Right atrium auricular region (tissue), 2 donors: ENCODE results near the gene SYNDIG1. TPM values are rescaled to one million over a fixed set of nuclear protein-coding genes. Genes with fewer than 3 reads are reported as not detected.

Experiments
- DNase-seq: peaks from one replicate; pipeline ENCODE4 v3.0.0-alpha.2; 2019; ENCODE audit warnings: low spot score
- H3K27ac ChIP-seq, 2 donors: fragments of 200-600 bp; sonication (generic); 1 replicate in 1 of 2; 2 replicates in 1 of 2; pipeline ENCODE4 v1.5.1; 2016 to 2019
- H3K27me3 ChIP-seq, 2 donors: fragments of 200-600 bp; sonication (generic); one replicate each; pipeline versions ENCODE4 v1.5.1 to v1.6.0; 2017 to 2019
- H3K36me3 ChIP-seq: fragments of 200-600 bp; sonication (generic); one replicate; pipeline ENCODE4 v1.5.1; 2016
- H3K4me1 ChIP-seq, 2 donors: fragments of 200-600 bp; sonication (generic); one replicate each; pipeline versions ENCODE4 v1.5.1 to v1.6.0; 2017 to 2019
- H3K4me3 ChIP-seq, 2 donors: fragments of 200-600 bp; sonication (generic); 1 replicate in 1 of 2; 2 replicates in 1 of 2; pipeline ENCODE4 v1.5.1; 2017 to 2019; ENCODE audit warnings: mild to moderate bottlenecking in 1 of 2, moderate library complexity in 1 of 2
- H3K9me3 ChIP-seq, 2 donors: fragments of 200-600 bp; sonication (generic); one replicate each; pipeline ENCODE4 v1.5.1; 2019
- CTCF ChIP-seq, 2 donors: fragments of 200-600 bp; sonication (generic); IDR thresholded peaks; one replicate each; pipeline ENCODE4 v1.5.1; 2019; ENCODE audit warnings: antibody characterized with exemption in 2 of 2
- total RNA-seq, 2 donors: library from RNA; depleted of rRNA; stranded (reverse); fragments of >200 nt; gene quantifications; one replicate each; pipeline ENCODE4 v1.1.0, GENCODE V29; 2016

Gene SYNDIG1
- total RNA-seq, 2 donors from 2014 or later: 21.7 to 38.1 TPM

- no peak for TF ChIP-seq CTCF (IDR thresholded peaks at IDR 0.05)
- peaks cover 0 to 8% of the 10 kb centered on the region in 2 donors for H3K4me1 ChIP-seq
- H3K4me3 ChIP-seq: no peak overlapping the region
- no peaks in the 10 kb centered on the region for H3K27me3 ChIP-seq
- no peak for DNase-seq
- H3K9me3 ChIP-seq: no peaks in the 10 kb centered on the region
- H3K36me3 ChIP-seq: no peaks in the 10 kb centered on the region
- H3K27ac ChIP-seq: no peak overlapping the region
These were observed 138.0 kb downstream of the SYNDIG1 start for GRCh38 chr20:24607402-24607801.

GRCh38 chr20:24608926-24609667 is 139.7 kb downstream of the SYNDIG1 start:
- H3K27ac ChIP-seq: no peak overlapping the region
- H3K36me3 ChIP-seq: no peaks in the 10 kb centered on the region
- no peaks in the 10 kb centered on the region for H3K27me3 ChIP-seq
- no peak for DNase-seq
- H3K9me3 ChIP-seq: no peaks in the 10 kb centered on the region
- H3K4me3 ChIP-seq: no peak overlapping the region
- no peak for TF ChIP-seq CTCF (IDR thresholded peaks at IDR 0.05)
- H3K4me1 ChIP-seq: peaks cover 0 to 8% of the 10 kb centered on the region in 2 donors

GRCh38 chr20:24609757-24610156 is 140.3 kb downstream of the SYNDIG1 start:
- no peaks in the 10 kb centered on the region for H3K9me3 ChIP-seq
- H3K36me3 ChIP-seq: no peaks in the 10 kb centered on the region
- H3K27me3 ChIP-seq: no peaks in the 10 kb centered on the region
- no peak overlapping the region for H3K4me3 ChIP-seq
- no peak for DNase-seq
- TF ChIP-seq CTCF (IDR thresholded peaks at IDR 0.05): no peak
- peaks cover 0 to 8% of the 10 kb centered on the region in 2 donors for H3K4me1 ChIP-seq
- H3K27ac ChIP-seq: no peak overlapping the region

- TF ChIP-seq CTCF (IDR thresholded peaks at IDR 0.05): no peak
- Histone ChIP-seq H3K36me3 (no peaks in the 10 kb centered on the region), H3K4me3 (no peak overlapping the region), H3K27ac (no peak overlapping the region), H3K4me1 (peaks cover 0 to 8% of the 10 kb centered on the region in 2 donors), H3K9me3 (no peaks in the 10 kb centered on the region), H3K27me3 (no peaks in the 10 kb centered on the region)
- no peak for DNase-seq
These were observed 141.1 kb downstream of the SYNDIG1 start for GRCh38 chr20:24610341-24611115.

- H3K27ac ChIP-seq: peak overlapping the region in 1 of 2 donors; percentile 54
- no peak for DNase-seq
- no peak overlapping the region for H3K4me3 ChIP-seq
- H3K27me3 ChIP-seq: no peaks in the 10 kb centered on the region
- peaks cover 0 to 8% of the 10 kb centered on the region in 2 donors for H3K4me1 ChIP-seq
- H3K36me3 ChIP-seq: no peaks in the 10 kb centered on the region
- TF ChIP-seq CTCF (IDR thresholded peaks at IDR 0.05): no peak
- H3K9me3 ChIP-seq: no peaks in the 10 kb centered on the region
These were observed 142.1 kb downstream of the SYNDIG1 start for GRCh38 chr20:24611360-24612140.
